ENCODE results near the gene CYTH3.
"Not testable (repeated sequence)": the region's sequence is repeated elsewhere in the genome, so short reads cannot be mapped to it uniquely, and the experiment has no call there.

CYTH3 gene

GRCh38 chr7:6193709-6194108 is 78.7 kb downstream of the CYTH3 start:
- DNase-seq (ENCODE audit: low read depth), result no peak

DNA sequence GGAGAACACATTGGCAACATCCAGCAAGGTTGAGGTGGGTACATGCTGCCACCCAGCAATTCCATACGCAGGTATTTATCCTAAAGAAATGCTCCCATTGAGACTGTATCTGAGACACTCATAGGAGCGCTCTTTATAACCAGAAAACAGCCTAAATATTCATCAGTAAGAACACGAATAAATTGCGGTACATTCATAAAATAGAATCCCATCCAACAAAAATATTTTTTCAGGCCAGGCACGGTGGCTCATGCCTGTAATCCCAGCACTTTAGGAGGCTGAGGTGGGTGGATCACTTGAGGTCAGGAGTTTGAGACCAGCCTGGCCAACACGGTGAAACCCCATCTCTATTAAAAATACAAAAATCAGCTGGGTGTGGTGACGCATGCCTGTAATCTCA is 81.9 kb downstream of the CYTH3 start:
- not testable (repeated sequence) for DNase-seq (ENCODE audit: low read depth)

DNA sequence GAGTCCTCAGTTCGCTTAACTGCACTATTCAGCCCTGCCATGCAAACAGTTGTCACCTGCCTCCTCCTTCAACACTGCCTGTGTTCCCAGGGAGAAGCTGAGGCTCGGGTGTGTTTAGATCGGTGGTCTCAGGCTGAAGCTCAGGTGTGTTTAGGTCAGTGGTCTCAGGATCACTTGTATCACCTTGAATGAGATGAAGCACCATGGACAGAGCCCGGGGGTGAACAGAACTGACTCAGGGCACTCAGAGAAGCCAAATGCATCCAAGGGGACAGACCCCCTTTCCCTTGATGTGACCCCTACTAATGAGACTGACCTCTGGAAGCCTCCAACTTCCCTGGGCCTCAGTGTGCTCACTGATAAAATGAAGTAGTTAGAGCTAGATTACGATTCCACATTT is 84.0 kb downstream of the CYTH3 start:
- DNase-seq (ENCODE audit: low read depth), result no peak

- DNase-seq (ENCODE audit: low read depth), result no peak
Observed at GRCh38 chr7:6186577-6186976, 85.8 kb downstream of the CYTH3 start.

- no peak for DNase-seq (ENCODE audit: low read depth)
Observed at GRCh38 chr7:6182993-6183392, 89.4 kb downstream of the CYTH3 start.

DNA sequence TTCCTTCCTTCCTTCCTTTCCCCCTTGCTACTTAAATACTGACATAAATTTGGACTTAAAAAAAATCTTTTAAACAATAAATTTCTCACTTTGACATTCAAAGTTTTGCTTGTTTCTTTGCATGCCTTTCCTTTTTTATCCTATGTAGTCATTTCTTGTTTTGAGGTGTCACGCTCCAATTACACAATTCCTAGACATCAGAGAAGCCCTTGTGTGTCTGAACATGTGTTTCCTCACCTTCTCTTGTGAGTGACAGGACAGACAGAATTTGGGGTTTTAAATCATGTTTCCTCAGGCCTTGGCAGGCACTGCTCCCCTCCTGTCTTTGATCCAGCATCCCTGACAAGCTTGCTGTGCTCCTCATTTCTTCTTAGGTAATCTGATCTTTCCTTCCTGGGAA is 91.3 kb downstream of the CYTH3 start:
- no peak for DNase-seq (ENCODE audit: low read depth)

- no peak for DNase-seq (ENCODE audit: low read depth)
Observed at GRCh38 chr7:6180344-6180725, 92.1 kb downstream of the CYTH3 start.

- DNase-seq (ENCODE audit: low read depth), result no peak
Observed at GRCh38 chr7:6179620-6180343, 92.6 kb downstream of the CYTH3 start.

GRCh38 chr7:6178298-6179029 is 94.0 kb downstream of the CYTH3 start:
- DNase-seq (ENCODE audit: low read depth), result no peak

DNA sequence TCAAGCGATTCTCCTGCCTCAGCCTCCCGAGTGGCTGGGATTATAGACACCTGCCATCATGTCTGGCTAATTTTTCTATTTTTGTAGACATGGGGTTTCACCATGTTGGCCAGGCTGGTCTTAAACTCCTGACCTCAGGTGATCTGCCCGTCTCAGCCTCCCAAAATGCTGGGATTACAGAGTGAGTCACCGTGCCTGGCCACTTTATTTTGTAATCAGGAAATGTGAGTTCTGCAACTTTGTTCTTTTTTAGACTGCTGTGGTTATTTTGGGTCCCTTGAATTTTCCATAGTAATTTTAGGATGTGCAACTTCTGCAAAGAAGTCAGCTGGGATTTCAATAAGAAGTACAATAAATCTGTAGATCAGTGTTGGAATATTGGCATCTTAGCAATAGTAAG is 96.8 kb downstream of the CYTH3 start:
- no peak for DNase-seq (ENCODE audit: low read depth)

GRCh38 chr7:6172910-6173295 is 99.5 kb downstream of the CYTH3 start:
- no peak for DNase-seq (ENCODE audit: low read depth)

- DNase-seq (ENCODE audit: low read depth), result no peak
Observed at GRCh38 chr7:6172224-6172909, 100.1 kb downstream of the CYTH3 start.

GRCh38 chr7:6171532-6172223 is 100.7 kb downstream of the CYTH3 start:
- no peak for DNase-seq (ENCODE audit: low read depth)

- DNase-seq (ENCODE audit: low read depth), result no peak
Observed at GRCh38 chr7:6170571-6171531, 101.6 kb downstream of the CYTH3 start.

DNA sequence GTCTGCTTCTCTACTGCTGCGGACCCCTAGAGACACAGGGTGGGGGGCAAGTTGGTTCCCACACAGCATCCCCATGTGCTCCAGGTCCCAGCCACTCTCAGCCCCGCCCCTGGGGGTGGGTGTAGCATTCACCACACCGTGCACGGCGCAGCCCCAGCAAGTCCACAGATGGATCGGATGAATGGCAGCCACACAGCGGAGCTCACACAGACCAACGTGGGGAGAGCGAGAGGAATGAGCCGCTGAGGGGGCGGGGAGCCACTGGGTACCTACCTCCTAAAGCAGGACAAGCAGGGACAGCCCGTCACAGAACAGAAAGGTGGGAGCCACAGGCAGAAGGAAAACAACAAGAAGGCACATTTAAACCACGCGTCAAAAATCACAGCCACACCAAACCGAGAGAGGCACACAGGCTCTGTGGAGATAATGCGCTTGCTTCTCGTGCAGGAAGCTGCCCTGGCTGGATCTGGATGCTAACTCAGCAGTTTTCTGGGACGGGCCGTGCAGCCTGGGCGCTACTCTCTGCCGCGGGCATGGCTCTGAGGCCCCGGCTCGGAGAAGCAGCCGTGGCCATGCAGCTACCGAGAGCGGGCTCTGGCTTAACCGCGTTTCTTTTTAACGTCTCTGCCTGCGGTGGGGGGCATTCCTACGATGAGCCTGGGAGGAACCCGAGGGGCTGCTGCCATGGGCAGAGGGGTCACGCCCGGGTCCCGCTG is 102.5 kb downstream of the CYTH3 start:
- DNase-seq (ENCODE audit: low read depth), result no peak

- DNase-seq (ENCODE audit: low read depth), result no peak
Observed at GRCh38 chr7:6168477-6168868, 104.0 kb downstream of the CYTH3 start.

- DNase-seq (ENCODE audit: low read depth), result no peak
Observed at GRCh38 chr7:6167587-6168476, 104.6 kb downstream of the CYTH3 start.

- DNase-seq (ENCODE audit: low read depth), result no peak
Observed at GRCh38 chr7:6167004-6167551, 105.3 kb downstream of the CYTH3 start.

GRCh38 chr7:6166443-6166891 is 106.0 kb downstream of the CYTH3 start:
- DNase-seq (ENCODE audit: low read depth), result no peak
